CD4-positive, alpha-beta T cell treated with Interleukin-17A for 4 hours (primary cell): Measurements from ENCODE around the gene SASS6.

Experiments
- DNase-seq: peaks from one replicate; pipeline ENCODE4 v3.0.0-alpha.2; 2020; ENCODE audit warnings: mixed read lengths

Gene SASS6

DNA sequence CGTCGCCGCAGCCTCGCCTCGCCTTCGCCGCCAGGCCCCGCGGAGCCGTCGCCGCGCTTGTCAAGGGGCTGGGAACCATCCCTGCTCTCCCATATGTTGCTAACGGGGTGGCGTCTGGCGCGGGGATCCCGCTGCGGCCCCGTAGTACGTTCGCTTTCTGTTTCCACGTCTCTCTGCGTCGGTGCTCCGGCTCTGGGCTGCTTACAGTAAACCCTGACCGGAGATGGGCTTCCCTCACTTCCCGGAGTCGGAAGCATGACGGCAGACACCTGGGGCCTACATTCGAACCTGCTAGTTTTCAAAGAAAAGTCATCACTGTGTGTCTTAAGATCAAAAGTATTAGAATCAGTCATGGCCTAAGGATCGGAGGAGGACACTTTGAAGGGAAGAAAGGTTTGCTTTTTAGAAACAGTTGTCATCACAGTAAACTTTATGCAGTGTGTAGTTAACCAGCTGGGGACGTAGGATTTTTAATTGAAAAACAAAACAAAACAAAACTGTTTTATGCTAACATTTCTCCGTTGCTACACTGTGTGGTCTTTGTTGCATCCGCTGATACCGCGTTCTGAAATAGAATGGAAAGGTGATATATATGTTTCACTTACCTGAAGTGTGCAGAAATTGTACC is 94.0 kb downstream of the SASS6 start:
- peak; percentile 77 for DNase-seq

DNA sequence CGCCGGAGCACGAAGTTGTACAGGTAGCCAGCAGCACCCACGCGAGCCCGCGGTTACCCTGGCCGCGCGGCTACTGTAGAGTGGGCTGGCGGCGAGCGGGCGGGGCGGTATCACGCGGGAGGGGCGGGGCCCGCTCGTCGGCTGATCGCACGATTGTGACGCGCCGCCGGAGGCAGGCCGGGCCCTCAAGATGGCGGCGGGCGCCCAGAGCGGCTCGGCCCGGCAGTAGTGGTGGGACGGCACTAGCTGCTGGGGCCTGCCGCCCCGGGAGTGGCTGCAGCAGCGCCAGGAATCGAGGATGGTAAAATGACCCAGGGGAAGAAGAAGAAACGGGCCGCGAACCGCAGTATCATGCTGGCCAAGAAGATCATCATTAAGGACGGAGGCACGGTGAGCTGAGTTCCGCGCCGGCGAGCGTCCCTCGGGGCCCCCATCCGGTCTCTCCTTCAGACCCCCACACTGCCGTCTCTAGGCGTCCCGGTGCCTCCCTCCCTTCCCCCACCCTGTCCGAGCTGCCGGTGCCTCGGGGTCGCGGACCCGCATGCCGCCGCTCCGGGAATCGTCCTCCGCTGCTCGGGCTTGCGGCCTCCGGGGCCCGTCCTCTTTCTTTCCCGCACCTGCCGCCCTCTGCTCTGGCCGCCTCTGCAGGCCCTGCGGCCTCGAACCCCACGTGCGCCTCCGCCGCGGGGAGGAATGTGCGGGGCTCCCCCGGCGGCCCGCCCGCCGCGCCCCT is 94.6 kb downstream of the SASS6 start:
- peak; percentile 91 for DNase-seq

DNA sequence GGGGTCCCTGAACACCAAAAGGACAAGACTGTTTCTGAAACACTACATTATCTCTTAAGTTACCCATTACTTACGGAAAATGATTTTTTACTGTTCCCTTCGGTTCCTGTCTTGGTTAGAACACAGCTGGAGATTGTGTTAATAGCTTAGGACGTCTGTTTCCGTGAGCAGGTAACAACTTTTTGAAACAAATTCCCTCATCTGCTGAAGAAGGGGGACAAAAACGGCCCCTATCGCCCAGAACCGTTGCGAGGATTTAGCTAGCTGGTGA is 95.1 kb downstream of the SASS6 start:
- no peak for DNase-seq

DNA sequence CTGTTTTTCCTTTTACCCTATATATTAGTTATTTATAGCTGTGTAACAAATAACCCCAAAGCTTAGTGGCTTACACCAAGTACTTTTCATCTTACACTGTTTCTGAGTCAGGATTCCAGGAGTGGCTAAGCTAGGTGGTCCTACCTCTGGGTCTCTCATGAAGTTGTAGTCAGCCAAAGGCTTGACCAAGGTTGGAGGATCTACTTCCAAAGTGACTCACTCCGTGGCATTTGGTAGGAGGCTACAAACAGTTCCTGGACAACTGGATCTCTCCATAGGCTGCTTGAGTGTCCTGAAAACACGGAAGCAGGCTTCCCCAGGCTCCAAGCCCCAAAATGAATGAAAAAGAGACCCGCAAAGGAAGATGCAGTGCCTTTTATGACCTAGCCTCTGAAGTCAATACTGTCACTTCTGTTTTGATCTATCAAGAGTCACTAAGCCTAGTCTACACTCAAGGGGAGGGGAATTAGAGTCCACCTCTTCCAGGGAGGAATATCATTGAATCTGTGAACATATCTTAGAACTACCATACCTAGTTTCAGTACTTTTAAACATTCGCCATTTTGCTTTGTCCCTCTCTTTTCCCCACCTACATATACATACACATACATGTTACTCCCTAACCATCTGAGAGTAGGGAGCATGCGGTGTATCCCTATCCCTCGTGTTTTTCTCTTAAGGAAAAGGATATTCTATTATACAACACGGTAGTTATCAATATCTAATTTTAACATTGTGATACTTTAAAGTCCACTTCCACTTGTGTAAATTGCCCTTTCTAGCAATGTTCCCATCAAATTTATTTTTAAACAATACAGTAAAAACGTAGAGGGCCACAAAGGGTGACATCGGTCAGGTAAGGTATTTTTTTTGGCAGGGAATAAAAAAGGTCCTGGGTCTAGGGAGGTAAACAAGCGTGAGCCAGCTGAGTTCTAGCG is 95.7 kb downstream of the SASS6 start:
- no peak for DNase-seq

DNA sequence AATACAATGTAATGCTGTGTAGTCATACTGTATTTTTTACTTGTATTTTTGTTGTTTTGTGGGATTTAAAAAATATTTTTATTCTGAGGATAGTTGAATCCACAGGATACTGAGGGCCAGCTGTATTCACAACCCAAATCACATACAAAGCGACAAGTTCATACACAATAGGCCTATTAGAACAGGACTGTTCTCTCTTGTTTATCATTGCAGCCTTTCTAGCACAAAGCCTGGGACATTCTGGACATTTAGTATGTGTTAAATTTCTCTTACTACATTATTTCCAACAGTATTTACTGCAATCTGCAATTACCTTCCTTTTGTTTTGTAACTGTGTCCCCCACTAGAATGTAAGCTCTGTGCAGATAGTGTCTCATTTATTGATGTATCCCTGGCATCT is 97.5 kb downstream of the SASS6 start:
- DNase-seq: no peak

DNA sequence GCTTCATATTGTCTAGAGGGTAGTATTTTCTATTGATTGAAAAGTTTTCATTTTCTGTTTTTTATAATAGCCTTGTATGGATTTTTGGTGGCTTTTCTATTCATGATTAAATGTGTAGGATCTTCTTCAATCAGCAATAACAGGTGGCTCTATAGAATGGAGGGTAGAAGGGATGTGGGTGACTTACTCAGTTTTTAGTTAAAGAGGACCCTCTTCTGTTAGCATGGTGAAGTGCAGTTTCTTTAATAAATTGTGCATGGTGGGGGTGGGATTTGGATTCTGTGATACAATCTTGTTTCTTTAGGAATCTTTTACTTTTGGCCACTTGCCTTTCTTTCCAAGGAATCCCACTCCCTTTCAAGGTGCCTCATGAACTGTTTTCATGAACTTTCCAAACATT is 98.3 kb downstream of the SASS6 start:
- DNase-seq: no peak
